IPS DF 4.7 (cell line): ENCODE measurements around the gene COL15A1.

Experiments
- DNase-seq: peaks from one replicate; pipeline ENCODE4 v3.0.0-alpha.2; 2013; ENCODE audit warnings: low spot score; ENCODE audit errors: extremely low read depth

Gene COL15A1

GRCh38 chr9:98944734-98945074 is 997 bp downstream of the COL15A1 start:
- no peak for DNase-seq

DNA sequence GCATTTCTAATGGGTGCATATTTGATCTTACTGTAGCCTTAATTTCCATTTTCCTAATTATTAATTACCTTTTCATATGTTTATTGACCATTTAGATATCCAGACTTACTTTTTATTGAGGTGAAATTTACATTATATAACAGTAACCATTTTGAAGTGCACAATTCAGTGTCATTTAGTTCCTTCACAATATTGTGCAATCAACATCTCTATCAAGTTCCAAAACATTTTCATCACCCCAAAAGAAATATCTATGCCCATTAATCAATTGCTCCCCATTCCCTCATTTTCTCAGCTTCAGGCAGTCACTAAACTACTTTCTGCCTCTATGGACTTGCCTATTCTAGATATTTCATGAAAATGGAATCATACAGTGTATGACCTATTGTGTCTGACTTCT is 5.9 kb downstream of the COL15A1 start:
- DNase-seq = no peak

GRCh38 chr9:98950262-98950661 is 6.6 kb downstream of the COL15A1 start:
- no peak for DNase-seq

DNA sequence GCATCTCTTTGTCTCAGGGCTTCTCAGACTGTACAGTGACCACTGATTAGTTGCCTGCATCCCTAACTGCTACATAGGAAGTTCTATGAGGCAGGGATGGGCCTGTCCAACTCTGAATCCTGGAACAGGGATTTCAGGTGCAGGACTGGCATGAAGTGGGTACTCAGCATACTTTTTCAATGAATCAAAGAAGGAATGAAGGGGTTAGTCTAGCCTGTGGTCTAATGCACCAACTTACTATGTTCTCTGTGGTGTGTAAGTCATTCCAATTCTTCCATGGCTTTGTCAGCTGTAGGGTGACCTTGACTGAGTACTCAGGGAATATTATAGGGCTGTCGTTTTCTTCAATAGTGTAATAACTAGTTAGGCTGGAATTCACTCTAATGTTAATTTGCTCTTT is 8.3 kb downstream of the COL15A1 start:
- no peak for DNase-seq

- no peak for DNase-seq
These were observed 10.0 kb downstream of the COL15A1 start for GRCh38 chr9:98953581-98954243.

DNA sequence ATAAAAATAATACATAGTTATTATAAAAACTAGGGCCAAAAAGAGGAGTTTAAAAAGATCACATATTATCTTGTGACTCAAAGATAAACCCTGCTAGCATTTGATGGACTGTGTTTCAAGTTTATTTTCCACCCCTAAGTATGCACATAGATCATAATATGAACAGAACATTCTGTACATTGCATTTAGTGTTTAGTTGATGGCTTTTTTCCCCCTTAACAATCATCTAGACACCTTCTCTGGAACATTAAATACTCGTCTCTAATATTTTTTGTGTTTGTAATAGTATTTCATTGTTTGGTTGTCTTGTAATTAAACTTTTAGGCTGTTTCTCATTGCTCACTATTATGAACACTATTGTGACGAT is 10.5 kb downstream of the COL15A1 start:
- no peak for DNase-seq

- no peak for DNase-seq
These were observed 11.6 kb downstream of the COL15A1 start for GRCh38 chr9:98955259-98955658.

- DNase-seq = no peak
These were observed 14.1 kb downstream of the COL15A1 start for GRCh38 chr9:98957826-98958225.

DNA sequence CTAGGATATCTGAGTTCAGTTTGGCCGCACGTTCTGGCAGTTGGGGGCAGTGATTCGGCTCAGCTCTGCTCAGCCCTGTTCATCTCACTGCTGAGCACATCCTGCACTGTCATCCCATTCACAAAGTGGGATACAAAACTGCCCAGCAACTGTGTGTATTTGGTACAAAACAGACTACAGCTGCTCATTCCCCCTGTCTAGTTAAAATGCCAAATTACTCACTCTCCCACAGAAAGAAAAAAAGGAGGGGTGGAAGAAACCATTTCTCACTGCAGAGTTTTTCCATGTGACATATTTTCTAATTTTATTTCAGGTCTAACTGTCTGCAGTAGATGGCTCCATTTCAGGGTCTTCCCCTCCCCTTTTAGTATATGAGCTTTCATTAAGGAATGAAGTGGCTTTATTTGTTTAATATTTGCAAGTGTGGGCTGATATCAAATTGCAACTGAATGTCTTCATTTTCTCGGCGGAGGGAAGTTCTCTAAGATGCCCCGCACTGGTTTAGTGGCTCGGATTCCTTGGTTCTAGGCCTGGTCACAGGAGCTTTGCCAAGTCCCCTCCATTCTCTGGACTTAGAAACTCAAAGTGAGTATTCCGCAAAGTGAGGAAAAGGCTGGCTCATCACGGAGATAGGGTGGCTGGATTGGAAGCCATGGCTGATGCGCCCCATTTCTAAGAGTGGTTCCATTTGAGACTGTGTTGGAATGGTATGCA is 14.7 kb downstream of the COL15A1 start:
- no peak for DNase-seq

GRCh38 chr9:98960409-98960808 is 16.7 kb downstream of the COL15A1 start:
- no peak for DNase-seq

DNA sequence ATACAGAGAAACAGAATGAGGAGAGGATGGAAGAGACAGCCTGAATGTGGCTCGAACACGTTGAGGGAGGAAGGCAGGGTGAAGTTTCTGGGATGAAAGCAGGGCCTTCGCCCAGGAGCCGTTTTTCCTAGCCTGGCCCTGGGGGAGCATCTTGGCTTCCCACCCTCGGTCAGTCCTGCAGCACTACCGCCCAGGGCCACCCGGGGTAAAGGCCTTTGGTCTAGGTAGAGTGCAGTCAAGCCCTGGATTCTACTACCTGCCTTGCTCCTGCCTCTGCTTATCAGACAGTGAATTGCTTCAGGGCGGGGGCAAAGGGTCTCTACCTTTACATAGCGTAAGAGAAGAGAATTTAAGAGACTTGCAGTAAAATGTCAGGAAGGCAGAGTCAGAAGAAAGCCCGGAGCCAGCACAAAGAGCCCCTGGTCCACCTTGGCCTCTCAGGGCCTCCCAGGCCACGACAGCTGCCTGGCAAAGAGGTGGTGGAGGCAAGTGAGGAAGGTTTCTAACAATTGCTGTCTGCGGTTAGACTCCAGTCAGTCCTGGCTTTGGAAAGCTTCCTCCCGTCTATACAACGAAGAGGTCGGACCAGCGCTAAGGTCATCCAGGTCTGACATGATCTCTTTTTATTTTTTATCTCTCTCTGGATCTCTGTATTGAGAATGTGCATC is 17.9 kb downstream of the COL15A1 start:
- no peak for DNase-seq

DNA sequence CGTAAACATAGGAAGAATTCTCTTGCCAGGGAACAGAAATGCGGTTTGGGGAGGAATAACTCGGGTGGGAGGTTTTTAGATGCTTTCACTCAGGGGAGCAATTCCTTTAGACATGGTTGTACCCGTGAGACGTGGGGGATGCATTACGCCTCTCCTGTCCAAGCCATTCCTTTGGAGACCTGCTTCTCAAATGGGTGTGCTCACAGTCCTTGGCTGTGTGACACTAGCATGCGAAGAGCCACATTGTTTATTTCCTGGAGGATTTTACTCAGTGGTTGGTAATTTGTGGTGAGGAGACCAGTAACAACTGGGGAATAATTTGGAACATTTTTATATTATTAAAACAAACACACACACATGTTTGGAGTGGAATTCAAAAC is 18.5 kb downstream of the COL15A1 start:
- DNase-seq = no peak

GRCh38 chr9:98962861-98963260 is 19.2 kb downstream of the COL15A1 start:
- no peak for DNase-seq

GRCh38 chr9:98964201-98964600 is 20.5 kb downstream of the COL15A1 start:
- no peak for DNase-seq

GRCh38 chr9:98964911-98965336 is 21.2 kb downstream of the COL15A1 start:
- no peak for DNase-seq

DNA sequence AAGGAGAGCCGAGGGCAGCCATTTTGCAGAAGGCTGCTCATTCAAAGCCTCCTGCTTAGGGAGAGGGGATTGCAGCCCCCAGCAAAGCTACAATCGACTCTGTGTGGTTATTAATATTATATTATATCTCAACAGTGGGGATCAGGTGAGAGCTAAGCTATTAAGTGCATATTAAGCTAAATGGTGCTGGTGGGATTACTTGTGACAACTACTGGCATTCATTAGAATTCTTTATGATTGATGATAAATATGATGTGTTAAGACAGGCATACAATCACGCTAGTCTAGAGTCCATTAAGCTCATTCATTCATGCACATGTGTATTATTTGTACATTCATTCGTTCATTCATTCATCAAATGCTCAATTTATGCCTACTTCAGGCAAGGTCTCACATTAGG is 23.0 kb downstream of the COL15A1 start:
- DNase-seq = no peak

GRCh38 chr9:98967257-98967656 is 23.6 kb downstream of the COL15A1 start:
- no peak for DNase-seq

DNA sequence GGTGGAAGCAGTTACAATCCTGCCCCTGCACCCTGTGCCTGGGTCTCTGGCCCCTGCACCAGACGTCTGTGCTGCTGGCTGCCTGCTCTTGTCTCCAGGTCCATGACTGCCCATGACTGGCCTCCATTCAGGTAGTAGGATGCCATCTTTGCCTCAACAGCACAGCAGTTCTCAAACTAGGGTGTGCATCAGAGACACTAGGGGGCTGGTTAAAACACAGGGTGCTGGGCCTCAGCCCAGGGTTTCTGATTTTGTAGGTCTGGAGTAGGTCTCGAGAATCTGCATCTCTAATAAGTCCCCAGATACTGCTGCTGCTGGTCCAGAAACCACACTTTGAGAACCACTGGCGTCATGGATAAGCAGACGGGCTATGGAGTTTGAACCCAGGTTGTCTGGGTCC is 24.0 kb downstream of the COL15A1 start:
- no peak for DNase-seq

DNA sequence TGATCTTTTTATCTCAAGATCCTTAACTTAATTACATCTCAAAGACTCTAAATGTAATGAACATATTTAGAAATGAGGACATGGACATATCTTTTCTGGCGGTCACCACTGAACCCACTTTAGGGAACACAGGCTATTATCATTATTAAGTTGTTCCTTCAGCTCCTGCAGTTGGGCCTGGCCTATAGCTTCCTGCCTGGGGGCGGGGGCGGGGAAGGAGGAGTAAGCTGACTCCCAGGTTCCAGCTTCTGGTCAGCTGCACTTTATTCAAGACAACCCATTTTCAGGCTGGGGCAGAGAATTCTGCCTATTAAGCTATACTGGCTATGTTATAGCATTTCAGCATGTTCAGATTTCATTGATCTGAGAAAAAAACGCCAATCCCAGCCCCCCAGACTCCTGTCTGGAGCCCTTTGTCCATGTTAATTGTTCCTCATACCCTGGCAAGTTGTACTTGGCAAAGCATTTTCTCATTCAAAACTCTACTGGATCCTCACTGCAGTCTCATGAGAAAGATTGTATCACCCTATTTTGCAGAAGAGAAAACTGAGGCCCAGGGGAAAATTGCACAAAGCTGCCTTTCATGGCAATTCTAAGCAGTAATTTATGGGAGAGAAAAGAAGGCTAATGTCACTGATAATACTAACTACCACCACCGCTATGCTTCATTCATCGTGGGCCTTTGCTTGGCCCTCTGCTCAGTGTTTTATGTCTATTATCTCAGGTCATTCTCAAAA is 25.1 kb downstream of the COL15A1 start:
- no peak for DNase-seq

GRCh38 chr9:98970532-98971041 is 26.9 kb downstream of the COL15A1 start:
- no peak for DNase-seq

- DNase-seq = no peak
These were observed 27.6 kb downstream of the COL15A1 start for GRCh38 chr9:98971168-98971914.
